GM06990 (cell line): ENCODE measurements around the gene WDR46.

ENCODE experiments used
- DNase-seq: peaks from one replicate; pipeline ENCODE4 v3.0.0-alpha.2; 2011; ENCODE audit not compliant: insufficient read length; ENCODE audit errors: extremely low read depth
- H3K27me3 ChIP-seq: replicated peaks from 2 replicates; pipeline ENCODE4 v1.6.0; 2011; ENCODE audit warnings: low read length; ENCODE audit not compliant: control insufficient read depth, insufficient read depth
- H3K36me3 ChIP-seq: 2 replicates; pipeline ENCODE4 v1.5.1; 2011; ENCODE audit warnings: low read length; ENCODE audit not compliant: control insufficient read depth, insufficient read depth
- H3K4me3 ChIP-seq: replicated peaks from 2 replicates; pipeline ENCODE4 v1.5.1; 2011; ENCODE audit warnings: low read depth, mild to moderate bottlenecking, control low read depth, low read length
- TF ChIP-seq, protein P1 (sequence below): IDR thresholded peaks from 2 replicates; pipeline ENCODE4 v1.5.1; 2011; ENCODE audit warnings: low read length, control low read depth, mild to moderate bottlenecking, inconsistent platforms; ENCODE audit not compliant: insufficient read depth, poor library complexity, severe bottlenecking

Gene WDR46

DNA sequence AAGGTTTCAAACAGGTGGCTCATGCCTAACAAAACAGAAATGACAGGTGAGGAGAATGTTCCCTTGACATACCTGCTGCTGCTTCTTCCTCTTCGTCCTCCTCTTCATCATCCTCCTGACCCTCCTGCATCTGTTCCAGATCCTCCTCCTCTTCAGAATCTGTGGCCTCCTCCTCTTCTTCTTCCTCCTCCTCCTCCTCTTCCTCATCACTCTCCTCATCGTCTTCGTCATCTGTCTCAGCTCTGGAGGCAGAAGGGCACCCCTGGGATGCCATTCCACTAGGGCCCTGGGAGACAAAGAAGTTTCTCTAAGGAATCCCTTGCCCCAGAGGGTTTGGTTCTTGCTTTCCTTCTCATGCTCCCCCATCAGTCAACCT lies 30.9 kb upstream of the WDR46 start:
- peaks cover 25% of the 10 kb centered on the region for H3K36me3 ChIP-seq
- no peak overlapping the region for H3K4me3 ChIP-seq

DNA sequence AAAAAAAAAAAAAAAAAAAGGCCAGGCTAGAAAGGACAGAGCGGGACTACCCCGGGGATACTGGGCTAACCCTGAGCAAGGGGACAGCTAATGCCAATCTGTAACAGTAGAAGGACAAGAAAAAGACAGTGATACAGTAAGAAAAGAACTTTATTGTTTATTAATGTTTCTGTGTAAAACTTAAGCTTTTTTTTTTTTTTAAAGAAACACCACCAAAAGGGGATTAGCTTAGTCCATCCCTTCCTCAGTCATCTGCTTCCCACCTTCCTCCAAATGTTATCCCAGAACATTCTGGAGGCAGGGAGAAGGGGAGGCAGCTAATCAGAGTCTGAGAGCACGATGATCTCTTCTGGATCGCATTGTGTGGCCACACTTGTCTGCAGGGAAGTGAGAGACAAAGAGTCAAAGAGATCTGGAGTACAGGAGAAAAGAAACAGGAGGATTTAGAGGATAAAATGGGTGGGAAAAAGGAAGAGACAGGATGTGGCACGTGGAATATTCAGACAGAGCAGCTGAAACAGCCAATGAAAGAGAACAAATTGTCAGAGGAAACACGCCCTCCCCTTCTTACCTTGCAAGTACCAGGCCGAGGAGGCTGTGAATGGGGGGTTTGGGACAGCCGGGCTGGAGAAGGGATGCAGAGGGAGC lies 29.5 kb upstream of the WDR46 start:
- peak overlapping the region; percentile 73 for H3K4me3 ChIP-seq
- no peak for DNase-seq
- H3K27me3 ChIP-seq, result no peaks in the 10 kb centered on the region
- peaks cover 25% of the 10 kb centered on the region for H3K36me3 ChIP-seq
- TF ChIP-seq, protein P1, sequence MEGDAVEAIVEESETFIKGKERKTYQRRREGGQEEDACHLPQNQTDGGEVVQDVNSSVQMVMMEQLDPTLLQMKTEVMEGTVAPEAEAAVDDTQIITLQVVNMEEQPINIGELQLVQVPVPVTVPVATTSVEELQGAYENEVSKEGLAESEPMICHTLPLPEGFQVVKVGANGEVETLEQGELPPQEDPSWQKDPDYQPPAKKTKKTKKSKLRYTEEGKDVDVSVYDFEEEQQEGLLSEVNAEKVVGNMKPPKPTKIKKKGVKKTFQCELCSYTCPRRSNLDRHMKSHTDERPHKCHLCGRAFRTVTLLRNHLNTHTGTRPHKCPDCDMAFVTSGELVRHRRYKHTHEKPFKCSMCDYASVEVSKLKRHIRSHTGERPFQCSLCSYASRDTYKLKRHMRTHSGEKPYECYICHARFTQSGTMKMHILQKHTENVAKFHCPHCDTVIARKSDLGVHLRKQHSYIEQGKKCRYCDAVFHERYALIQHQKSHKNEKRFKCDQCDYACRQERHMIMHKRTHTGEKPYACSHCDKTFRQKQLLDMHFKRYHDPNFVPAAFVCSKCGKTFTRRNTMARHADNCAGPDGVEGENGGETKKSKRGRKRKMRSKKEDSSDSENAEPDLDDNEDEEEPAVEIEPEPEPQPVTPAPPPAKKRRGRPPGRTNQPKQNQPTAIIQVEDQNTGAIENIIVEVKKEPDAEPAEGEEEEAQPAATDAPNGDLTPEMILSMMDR, result no peak

More for the DNA sequence above, 30.9 kb upstream of the WDR46 start:
- TF ChIP-seq, protein P1, result no peak
- H3K27me3 ChIP-seq, result no peaks in the 10 kb centered on the region
- DNase-seq, result no peak

DNA sequence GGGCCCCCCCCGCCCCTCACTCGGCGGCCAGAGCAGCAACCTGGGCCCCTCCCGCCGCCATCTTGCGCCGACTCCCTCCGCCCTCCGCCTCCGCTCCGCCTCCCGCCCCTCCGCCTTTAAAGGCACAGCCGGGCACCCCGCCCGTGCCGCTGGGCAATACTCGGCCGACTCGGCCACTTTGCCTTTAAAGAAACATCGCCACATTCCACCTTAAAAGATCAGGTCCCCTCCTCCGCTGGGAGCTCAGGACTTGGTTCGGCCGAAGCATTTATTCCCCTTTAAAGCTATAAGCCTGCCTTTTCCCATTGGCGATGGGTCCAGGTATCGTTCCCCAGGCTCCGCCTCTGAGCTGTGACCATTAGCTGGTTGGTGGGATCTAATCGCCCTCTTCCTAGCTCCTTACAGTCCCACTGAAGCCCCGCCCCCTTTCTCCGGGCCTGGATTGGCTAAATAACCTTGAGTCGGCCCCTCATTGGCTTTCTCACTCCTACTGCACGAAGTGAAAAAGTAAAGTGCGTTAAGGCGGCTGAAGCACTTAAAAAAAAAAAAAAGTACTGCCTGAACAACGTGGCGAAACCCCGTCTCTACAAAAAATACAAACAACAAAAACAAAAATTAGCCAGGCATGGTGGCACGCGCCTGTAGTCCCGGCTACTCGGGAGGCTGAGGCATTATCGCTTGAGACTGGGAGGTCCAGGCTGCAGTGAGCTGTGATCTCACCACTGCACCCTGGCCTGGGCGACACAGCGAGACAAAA lies 28.8 kb upstream of the WDR46 start, which contains the start of gene ZBTB22:
Gene ZBTB22 (minus strand): TSS at position 76 of the 757 bp plus-strand sequence. CDS start 828 bp downstream, outside the sequence.
- Histone ChIP-seq H3K4me3 (peak within 1 kb of the TSS; percentile 73), H3K27me3 (no peaks in the 10 kb centered on the region), H3K36me3 (peaks cover 25% of the 10 kb centered on the region)
- peak; percentile 93 for DNase-seq
- TF ChIP-seq, protein P1, result no peak

DNA sequence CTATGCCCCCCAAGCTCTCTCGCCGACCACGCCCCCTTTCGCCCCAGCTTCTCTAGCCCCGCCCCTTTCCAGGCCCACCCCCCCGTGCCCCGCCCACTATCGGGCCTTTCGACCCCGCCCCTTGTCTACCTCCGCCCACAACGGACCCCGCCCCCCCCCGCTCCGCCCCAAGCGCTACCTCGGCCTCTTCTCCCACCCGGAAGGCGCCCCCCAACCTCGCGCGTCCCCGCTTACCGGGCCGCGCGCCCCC lies 28.3 kb upstream of the WDR46 start:
- no peaks in the 10 kb centered on the region for H3K27me3 ChIP-seq
- H3K36me3 ChIP-seq, result peaks cover 25% of the 10 kb centered on the region
- DNase-seq, result no peak
- TF ChIP-seq, protein P1, result no peak
- H3K4me3 ChIP-seq, result peak overlapping the region; percentile 73

DNA sequence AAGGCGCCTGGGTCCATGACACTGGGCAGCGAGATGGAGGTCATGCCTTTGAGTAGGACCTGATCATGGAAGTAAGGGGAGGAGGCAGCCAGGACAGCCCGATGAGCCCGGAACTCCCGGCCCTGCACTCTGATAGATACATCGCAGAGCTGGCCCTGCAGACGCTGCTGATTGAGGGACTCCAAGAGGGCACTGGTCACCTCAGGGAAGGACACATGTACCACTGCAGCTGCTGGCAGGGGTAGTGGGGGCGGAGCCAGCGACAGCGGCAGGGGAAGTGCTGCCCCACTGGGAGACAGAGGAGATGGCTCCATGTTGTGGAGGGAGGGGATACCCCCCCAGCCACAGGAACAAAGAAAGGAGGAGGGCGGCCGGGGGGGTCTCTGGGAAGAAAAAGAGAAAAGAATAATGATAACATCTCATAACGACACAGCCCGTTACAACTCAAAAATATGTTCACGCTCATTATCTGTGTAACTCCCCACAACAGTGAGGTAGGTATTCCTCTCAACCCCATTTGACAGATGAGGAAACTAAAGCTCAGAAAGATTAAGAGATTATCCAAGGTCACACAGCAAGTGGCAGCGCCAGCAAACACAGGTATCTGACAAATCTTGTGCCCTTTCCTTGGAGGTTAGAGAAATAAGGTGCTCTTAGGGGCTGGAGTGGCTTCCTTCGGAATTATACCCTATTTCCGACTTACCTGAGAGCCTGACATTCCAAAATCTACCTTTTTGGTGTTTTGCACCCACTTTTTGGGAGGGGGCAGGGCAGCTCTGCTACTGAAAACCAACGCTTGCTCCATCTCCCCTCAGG lies 27.8 kb upstream of the WDR46 start:
- Histone ChIP-seq H3K4me3 (peak overlapping the region; percentile 73), H3K27me3 (no peaks in the 10 kb centered on the region), H3K36me3 (peaks cover 25% of the 10 kb centered on the region)
- DNase-seq, result no peak
- TF ChIP-seq, protein P1, result no peak
